Kidney (tissue), 14 donors: ENCODE data around the gene OTOP3. TPM values are rescaled to one million over a fixed set of nuclear protein-coding genes. Genes with fewer than 3 reads are reported as not detected.

ENCODE experiments used
- DNase-seq, 5 donors: peaks; one replicate each; pipeline ENCODE4 v3.0.0-alpha.2; 2013 to 2020
- FAIRE-seq: peaks from 2 replicates; lab custom pipeline; 2012; peaks lifted over from hg19 to GRCh38; lab: Jason Lieb, UNC
- H3K27ac ChIP-seq, 2 donors: one replicate each; pipeline ENCODE4 v1.7.0; 2013; ENCODE audit warnings: low read depth in 2 of 2, low read length in 2 of 2, inconsistent platforms in 1 of 2
- H3K27me3 ChIP-seq: one replicate; pipeline ENCODE4 v1.7.1; 2013; ENCODE audit warnings: low read length, inconsistent platforms; ENCODE audit not compliant: control insufficient read depth, insufficient read depth
- H3K36me3 ChIP-seq, 3 donors: one replicate each; pipeline versions ENCODE4 v1.7.0 to v1.7.1; 2013; ENCODE audit warnings: low read length in 3 of 3, control low read depth in 1 of 3, inconsistent platforms in 1 of 3; ENCODE audit not compliant: insufficient read depth in 3 of 3, control insufficient read depth in 2 of 3
- H3K4me1 ChIP-seq, 3 donors: one replicate each; pipeline versions ENCODE4 v1.7.0 to v1.7.1; 2013; ENCODE audit warnings: low read length in 3 of 3, inconsistent platforms in 1 of 3, low read depth in 1 of 3; ENCODE audit not compliant: control insufficient read depth in 2 of 3, insufficient read depth in 2 of 3
- H3K4me3 ChIP-seq, 3 donors: one replicate each; pipeline versions ENCODE4 v1.7.0 to v1.8.1; 2013; ENCODE audit warnings: low read length in 3 of 3, control low read depth in 1 of 3, inconsistent platforms in 1 of 3
- H3K9ac ChIP-seq, 3 donors: one replicate each; pipeline versions ENCODE4 v1.7.0 to v1.7.1; 2013; ENCODE audit warnings: low read length in 3 of 3, control low read depth in 1 of 3, inconsistent platforms in 1 of 3
- H3K9me3 ChIP-seq, 3 donors: one replicate each; pipeline versions ENCODE4 v1.7.0 to v1.7.1; 2013; ENCODE audit warnings: low read length in 3 of 3, control low read depth in 1 of 3, inconsistent platforms in 1 of 3; ENCODE audit not compliant: control insufficient read depth in 2 of 3, insufficient read depth in 1 of 3
- CTCF ChIP-seq: IDR thresholded peaks from 3 replicates; pipeline ENCODE4 v1.5.1; 2012; ENCODE audit warnings: mild to moderate bottlenecking, moderate library complexity, borderline replicate concordance; ENCODE audit not compliant: insufficient read depth; ENCODE audit errors: extremely low read depth
- intact Hi-C: fragments of 100-400 bp; cut with DNase I; formaldehyde crosslinking; loops from one replicate; pipeline ENCODE4 v1.11.1; 2022
- polyA plus RNA-seq: library from polyadenylated mRNA; stranded (reverse); fragments of 350-450 nt; fragmentation: Illumina TruSeq; extraction: RNeasy Lipid Tissue Mini Kit (QIAGEN cat#74804); gene quantifications from one replicate; pipeline ENCODE4 v1.2.3, GENCODE V29; 2014; ENCODE audit warnings: low read depth, low replicate concordance; ENCODE audit not compliant: insufficient read depth
- total RNA-seq: library from RNA; stranded (reverse); fragmentation: NEBNext Ultra II Directional; extraction: Animal tissue kit (Norgen Biotek cat#: 25700); gene quantifications from one replicate; pipeline ENCODE4 v1.2.1, GENCODE V29; 2021
- donor health status: control.
- donor health status: control.
- donor health status: control.
- donor health status: control.
- donor health status: control.
- donor health status: DM: yes; HTN: yes; CAD: no.
- donor health status: Normal renal cell carcinoma (clear cell type).

OTOP3 gene
- total and polyA plus RNA-seq, 2 donors from 2014 or later, result not detected

GRCh38 chr17:74987418-74987908 lies 51.8 kb downstream of the OTOP3 start, which contains the start of gene CDR2L:
Gene CDR2L, plus strand, starts transcription at chr17:74987632. Its CDS starts 412 bp downstream, at chr17:74988044.
- FAIRE-seq (no peak), DNase-seq (peak; percentile 97 to 99 (median 97))
- H3K4me3 ChIP-seq, result peak within 1 kb of the TSS; percentile 67 to 80 (median 74)
- H3K27ac ChIP-seq, result peak within 1 kb of the TSS; percentile 95 to 96
- H3K27me3 ChIP-seq, result no peaks in the 10 kb centered on the region
- peaks cover 3 to 22% (median 14%) of the 10 kb centered on the region in 3 donors for H3K4me1 ChIP-seq
- no peak for TF ChIP-seq CTCF
- H3K9ac ChIP-seq, result peak within 1 kb of the TSS; percentile 54 to 92 (median 81)
- intact Hi-C loops, result no loop called here
- no peaks in the 10 kb centered on the region for H3K36me3 ChIP-seq
- no peaks in the 10 kb centered on the region for H3K9me3 ChIP-seq

DNA sequence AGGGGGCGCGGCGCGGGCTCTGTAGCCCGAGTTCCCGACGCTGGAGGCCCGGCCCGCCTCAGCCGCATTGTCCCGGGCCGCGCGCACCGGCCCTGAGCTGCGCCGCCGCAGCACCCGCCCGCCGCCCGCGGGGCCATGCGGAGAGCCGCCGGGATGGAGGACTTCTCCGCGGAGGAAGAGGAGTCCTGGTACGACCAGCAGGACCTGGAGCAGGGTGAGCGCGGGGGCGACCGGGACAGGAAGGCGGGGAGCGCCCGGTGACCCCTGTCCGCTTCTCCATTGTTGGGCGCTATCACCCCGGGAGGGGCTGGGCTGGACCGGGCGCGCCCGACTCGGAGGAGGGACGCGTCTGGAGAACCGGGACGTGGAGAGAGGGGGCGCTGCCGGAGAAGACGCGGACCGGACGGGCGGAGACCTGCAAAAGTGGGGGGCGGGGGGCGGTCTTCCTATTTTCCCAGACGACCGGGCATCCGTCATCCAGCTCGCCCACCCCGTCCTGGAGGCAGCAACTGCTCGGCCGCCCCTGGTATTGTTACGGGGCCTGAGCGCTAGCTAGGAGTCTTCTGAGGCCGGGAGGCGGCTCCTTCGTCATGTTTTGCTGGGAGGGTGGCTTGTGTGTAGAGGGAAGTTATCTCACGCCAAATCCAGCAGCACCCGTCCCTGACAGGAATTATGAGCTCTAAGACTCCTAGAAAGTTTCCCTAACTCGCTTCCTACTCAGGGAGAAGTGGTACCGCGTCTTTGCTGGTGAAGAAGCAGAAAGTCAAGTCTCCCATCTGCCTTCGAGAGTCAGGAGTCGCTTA lies 52.4 kb downstream of the OTOP3 start:
- peak overlapping the region; percentile 95 to 96 for H3K27ac ChIP-seq
- H3K4me3 ChIP-seq, result peak overlapping the region; percentile 67 to 80 (median 74)
- TF ChIP-seq CTCF, result peak; percentile 3
- peaks cover 3 to 28% (median 20%) of the 10 kb centered on the region in 3 donors for H3K4me1 ChIP-seq
- H3K9me3 ChIP-seq, result no peaks in the 10 kb centered on the region
- peak; percentile 87 to 95 (median 91) for DNase-seq
- H3K27me3 ChIP-seq, result no peaks in the 10 kb centered on the region
- no peaks in the 10 kb centered on the region for H3K36me3 ChIP-seq
- FAIRE-seq, result no peak
- H3K9ac ChIP-seq, result peak overlapping the region; percentile 54 to 92 (median 81)
- intact Hi-C loops, result no loop called here

GRCh38 chr17:74990581-74991105 lies 54.9 kb downstream of the OTOP3 start:
- TF ChIP-seq CTCF, result no peak
- Histone ChIP-seq H3K36me3 (no peaks in the 10 kb centered on the region), H3K27me3 (no peaks in the 10 kb centered on the region), H3K9me3 (no peaks in the 10 kb centered on the region), H3K27ac (peak overlapping the region in 1 of 2 donors; percentile 42), H3K4me1 (peaks cover 3 to 33% (median 20%) of the 10 kb centered on the region in 3 donors), H3K9ac (peak overlapping the region in 1 of 3 donors; percentile 12), H3K4me3 (no peak overlapping the region)
- intact Hi-C loops, result no loop called here
- FAIRE-seq, result no peak
- no peak for DNase-seq
